ENCODE measurements around the gene BEST2. TPM values are rescaled to one million over a fixed set of nuclear protein-coding genes. Genes with fewer than 3 reads are reported as not detected.
"Not testable (repeated sequence)": the region's sequence is repeated elsewhere in the genome, so short reads cannot be mapped to it uniquely, and the experiment has no call there.

The BEST2 gene
- total RNA-seq, 1 experiment from 2014 or later, result not detected

DNA sequence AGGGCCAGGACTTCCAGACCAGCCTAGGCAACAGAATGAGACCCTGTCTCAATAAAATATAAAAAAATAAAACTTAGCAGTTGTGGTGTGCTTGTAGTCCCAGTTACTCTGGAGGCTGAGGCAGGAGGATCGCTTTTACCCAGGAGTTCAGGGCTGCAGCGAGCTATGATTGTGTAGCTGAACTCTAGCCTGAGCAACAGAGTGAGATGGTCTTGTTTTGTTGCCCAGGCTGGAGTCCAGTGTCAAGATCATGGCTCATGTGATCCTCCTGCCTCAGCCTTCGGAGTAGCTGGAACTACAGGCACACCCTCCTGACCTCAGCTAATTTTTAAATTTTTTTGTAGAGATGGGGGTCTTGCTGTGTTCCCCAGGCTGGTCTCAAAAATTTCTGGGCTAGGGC is 35.4 kb downstream of the BEST2 start:
- no peak for DNase-seq (ENCODE audit: low read depth)

DNA sequence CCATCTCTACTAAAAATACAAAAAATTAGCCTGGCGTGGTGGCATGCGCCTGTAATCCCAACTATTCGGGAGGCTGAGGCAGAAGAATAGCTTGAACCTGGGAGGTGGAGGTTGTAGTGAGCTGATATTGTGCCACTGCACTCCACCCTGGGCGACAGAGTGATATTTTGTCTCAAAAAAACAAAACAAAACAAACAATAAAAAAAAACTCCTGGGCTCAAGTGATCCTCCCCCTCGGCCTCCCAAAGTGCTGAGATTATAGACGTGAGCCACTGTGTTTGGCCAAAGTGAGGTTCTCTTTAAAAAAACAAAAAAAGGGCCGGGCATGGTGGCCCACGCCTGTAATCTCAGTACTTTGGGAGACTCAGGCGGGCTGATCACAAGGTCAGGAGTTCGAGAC is 35.9 kb downstream of the BEST2 start:
- no peak for DNase-seq (ENCODE audit: low read depth)

DNA sequence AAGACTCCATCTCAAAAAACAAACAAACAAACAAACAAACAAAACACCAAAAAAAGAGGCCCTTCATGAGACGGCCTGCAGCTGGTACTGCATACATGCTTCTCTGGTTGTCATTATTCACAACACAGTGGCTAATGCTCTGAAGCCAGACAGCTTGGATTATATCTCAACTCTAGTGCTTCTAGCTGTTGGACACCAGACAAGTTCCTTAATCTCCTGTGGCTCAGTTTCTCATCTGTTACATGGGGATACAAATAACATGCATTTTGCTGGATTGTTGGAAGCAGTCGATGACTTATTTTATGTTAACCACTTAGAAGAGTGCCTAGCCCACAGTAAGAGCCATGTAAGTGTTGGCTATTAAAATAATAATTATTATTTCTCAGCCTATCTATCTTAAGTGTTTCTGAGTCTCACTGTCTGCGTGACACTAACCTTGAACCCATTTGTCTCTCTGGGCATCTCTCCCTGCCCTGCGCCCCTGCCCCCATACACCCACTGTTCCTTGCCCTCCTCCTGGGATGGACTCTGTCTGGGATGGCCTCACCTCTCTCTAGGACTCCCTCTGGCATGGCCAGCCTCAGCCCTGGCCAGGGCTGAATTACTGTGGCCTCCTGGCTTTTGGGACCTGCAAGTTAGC is 36.6 kb downstream of the BEST2 start:
- DNase-seq (ENCODE audit: low read depth), result no peak

- DNase-seq (ENCODE audit: low read depth), result peak; percentile 80
These were observed 37.1 kb downstream of the BEST2 start for GRCh38 chr19:12788682-12789097.

- no peak for DNase-seq (ENCODE audit: low read depth)
These were observed 37.7 kb downstream of the BEST2 start for GRCh38 chr19:12789098-12789903.

GRCh38 chr19:12789904-12790619 is 38.5 kb downstream of the BEST2 start:
- peak; percentile 96 for DNase-seq (ENCODE audit: low read depth)

DNA sequence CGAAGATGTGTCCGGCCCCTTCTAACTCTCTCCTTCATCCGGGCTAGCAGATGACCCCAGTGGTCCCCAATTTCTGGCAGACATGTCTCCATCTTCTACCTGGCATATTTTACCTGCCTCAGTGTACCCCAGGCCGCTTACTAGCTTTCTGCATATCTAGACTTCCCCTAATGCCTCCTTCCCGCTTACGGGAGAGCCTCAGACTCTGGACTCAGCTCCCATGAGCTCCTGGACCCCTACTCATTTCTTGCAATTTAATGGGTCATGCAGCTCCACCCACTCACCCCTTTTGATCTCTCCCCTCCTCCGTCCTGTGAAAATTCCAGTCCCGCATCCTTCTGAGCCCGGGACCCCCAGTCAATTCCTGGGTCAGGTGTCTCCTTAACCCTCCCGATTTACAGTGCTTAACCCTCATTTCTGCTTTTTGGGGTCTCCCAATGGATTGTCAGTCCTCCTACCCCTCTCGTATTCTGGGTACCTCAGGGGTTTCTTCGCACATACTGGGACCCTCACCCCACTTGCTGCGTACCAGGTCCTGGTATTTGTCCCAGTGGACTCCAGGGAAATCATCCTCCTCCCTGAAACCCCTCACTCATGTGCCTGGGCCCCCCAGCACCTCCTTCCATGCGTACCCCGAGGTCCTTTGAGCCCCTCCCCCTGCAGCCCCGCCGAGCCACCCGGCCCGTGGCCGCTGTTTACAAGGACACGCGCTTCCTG is 39.2 kb downstream of the BEST2 start:
- no peak for DNase-seq (ENCODE audit: low read depth)

DNA sequence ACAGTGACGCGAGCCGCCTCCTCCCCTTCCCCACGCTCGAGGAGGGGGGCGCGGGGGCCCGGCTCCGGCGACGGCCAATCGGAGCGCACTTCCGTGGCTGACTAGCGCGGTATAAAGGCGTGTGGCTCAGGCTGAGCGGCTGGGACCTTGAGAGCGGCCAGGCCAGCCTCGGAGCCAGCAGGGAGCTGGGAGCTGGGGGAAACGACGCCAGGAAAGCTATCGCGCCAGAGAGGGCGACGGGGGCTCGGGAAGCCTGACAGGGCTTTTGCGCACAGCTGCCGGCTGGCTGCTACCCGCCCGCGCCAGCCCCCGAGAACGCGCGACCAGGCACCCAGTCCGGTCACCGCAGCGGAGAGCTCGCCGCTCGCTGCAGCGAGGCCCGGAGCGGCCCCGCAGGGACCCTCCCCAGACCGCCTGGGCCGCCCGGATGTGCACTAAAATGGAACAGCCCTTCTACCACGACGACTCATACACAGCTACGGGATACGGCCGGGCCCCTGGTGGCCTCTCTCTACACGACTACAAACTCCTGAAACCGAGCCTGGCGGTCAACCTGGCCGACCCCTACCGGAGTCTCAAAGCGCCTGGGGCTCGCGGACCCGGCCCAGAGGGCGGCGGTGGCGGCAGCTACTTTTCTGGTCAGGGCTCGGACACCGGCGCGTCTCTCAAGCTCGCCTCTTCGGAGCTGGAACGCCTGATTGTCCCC is 39.9 kb downstream of the BEST2 start, which contains the start of gene JUNB:
Gene JUNB, plus strand, starts transcription at position 142 of the 706 bp plus-strand sequence. Its CDS starts 286 bp downstream, at position 428.
- DNase-seq (ENCODE audit: low read depth), result peak; percentile 96

- peak; percentile 68 for DNase-seq (ENCODE audit: low read depth)
These were observed 40.7 kb downstream of the BEST2 start for GRCh38 chr19:12792051-12792852.

GRCh38 chr19:12792853-12793289 is 41.3 kb downstream of the BEST2 start:
- no peak for DNase-seq (ENCODE audit: low read depth)

DNA sequence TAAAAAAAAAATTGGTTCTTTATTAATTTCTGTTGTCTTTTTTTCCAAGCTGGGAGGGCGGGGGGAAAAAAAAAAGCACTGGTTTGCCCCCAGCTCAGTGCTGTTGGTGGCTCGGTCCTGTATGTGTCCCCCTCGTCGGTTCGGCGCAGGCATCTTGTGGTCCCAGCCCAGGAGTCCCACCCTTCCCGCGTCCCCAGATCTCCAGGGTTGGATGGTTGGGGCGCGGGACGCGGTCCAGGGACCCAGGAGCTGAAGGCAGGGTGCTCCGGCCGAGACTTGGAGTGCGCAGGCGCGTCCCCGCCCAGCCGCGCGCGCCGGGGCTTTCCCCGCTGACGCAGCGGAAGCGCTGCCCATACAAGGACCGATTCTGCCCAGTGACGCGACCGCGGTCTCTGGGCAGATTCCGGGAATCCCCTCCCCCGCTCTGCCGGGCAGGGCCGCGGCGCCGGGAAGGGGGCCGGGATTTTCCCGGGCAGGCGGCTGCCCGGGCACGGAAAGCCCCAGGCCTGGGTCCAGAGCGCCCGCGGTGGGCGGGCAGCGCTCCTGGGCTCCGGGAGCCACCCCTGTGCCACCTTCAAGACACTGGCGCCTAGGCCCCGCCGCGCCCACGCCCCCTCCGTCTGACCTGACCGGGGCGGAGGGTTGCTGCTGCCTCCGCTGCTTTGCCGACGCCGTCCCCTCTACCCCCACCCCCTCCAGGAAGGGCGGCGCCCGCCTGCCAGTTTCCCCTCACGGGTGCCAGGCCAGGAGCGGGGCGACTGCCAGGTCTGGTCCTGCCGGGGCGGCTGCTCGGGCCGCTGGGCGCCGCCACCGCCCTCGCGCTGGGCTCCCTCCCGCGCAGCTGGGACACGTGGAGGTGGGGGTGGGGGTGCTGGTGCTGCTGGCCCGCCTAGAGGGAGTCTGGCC is 42.0 kb downstream of the BEST2 start:
- peak; percentile 92 for DNase-seq (ENCODE audit: low read depth)

DNA sequence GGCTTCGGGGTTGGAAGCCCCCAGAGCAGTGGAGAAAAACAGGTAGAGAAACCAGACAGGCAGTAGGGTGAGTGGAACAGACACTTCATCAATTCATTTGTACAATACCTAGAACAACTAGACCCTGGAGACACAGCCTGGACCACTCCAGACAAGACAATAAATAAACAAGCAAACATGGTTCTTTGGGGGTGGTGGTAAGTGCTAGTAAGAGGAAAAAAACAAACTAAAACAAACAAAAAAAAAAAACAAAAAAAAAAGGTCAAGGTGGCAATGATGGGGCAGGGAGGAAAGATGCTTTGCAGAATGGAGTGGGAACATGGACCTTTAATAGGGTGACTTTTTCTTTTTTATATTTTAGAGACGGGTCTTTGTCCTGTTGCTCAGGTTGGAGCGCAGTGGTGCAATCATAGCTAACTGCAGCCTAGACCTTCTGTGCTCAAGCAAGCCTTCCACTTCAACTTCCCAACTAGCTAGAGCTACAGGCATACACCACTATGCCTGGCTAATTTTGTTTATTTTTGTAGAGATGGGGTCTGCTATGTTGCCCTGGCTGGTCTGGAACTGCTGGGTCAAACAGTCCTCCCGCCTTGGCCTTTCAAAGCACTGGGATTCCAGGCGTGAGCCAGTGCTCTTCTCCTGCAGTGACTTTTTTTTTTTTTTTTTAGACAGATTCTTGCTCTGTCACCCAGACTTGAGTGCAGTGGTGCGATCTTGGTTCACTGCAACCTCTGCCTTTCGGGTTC is 42.8 kb downstream of the BEST2 start:
- DNase-seq (ENCODE audit: low read depth), result peak; percentile 46

DNA sequence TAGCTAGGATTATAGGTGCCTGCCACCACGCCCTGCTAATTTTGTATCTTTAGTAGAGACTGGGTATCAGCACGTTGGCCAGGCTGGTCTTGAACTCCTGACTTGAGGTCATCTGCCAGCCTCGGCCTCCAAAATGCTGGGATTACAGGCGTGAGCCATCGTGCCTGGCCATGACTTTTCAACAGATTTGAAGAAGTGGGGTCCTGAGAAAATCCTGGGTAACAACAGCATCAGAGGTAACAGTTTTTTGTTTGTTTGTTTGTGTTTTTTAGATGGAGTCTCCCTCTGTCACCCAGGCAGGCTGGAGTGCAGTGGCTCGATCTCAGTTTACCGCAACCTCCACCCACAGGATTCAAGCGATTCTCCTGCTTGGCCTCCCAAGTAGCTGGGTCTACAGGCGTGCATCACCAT is 43.4 kb downstream of the BEST2 start:
- DNase-seq (ENCODE audit: low read depth), result no peak

DNA sequence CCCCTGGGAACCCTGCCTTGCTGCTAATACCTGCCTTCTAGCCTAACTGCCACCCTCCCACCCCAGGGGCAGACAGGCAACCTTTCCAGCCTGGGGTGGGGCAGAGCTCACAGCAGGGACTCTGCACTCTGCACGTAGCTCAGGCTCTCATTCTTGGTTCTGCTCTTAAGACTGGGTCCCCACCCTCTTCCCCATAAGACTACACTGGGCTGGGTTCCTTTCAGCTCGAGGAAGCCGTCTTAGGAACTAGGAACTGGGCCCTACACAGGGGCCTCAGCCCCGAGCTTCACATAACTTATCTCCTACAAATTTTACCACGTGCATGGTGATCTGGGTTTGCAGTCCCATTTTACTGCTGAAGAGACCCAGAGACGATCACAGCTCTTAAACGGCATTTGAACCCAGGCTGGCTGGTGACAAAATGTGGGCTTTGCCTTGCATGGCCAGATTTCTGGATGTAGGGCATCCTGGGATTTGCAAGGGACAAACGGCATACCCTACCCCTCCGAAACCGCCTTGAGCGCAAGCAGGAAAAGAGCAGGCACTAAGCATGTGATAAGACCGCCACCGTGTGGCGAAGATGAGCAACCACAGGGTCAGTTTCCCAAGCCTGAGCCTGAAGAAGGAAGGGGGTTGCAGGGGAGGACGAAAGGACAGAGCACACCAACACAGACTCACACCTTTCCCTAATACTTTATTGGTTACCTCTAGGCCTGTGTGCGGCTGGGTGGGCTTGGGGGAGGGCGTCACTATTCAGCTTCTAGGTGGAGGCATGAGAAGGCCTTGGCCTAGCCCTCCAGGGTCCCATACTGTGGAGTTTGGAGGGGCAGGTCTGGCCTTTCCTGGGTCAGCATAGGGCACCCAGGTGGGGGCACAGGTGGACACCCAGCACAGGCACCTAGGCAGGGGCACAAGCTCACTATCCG is 44.8 kb downstream of the BEST2 start:
- peak; percentile 76 for DNase-seq (ENCODE audit: low read depth)

DNA sequence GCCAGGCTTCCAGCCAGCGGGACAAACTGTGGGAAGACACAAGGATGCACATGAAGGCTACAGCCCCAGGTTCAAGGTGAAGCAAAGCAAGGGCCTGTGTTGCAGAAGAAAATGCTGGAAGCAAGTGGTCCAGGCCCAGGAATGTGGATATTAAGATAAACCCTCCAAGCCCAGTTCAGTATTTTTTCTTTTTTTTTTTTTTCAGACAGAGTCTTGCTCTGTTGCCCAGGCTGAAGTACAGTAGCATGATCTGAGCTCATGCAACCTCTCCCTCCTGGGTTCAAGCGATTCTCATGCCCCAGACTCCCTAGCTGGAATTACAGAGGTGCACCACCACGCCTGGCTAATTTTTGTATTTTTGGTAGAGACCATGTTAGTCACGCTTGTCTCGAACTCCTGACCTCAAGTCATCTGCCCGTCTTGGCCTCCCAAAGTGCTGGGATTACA is 45.6 kb downstream of the BEST2 start:
- no peak for DNase-seq (ENCODE audit: low read depth)

DNA sequence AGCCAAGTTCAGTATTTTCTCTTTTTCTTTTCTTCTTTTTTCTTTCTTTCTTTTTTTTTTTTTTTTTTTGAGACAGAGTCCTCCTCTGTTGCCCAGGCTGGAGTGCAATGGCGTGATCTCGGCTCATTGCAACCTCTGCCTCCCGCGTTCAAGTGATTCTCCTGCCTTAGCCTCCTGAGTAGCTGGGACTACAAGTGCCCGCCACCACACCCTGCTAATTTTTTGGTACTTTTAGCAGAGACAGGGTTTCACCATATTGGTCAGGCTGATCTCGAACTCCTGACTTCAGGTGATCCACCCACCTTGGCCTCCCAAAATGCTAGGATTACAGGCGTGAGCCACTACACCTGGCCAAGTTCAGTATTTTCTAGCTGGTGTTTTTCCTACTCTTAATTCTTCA is 46.0 kb downstream of the BEST2 start:
- not testable (repeated sequence) for DNase-seq (ENCODE audit: low read depth)

DNA sequence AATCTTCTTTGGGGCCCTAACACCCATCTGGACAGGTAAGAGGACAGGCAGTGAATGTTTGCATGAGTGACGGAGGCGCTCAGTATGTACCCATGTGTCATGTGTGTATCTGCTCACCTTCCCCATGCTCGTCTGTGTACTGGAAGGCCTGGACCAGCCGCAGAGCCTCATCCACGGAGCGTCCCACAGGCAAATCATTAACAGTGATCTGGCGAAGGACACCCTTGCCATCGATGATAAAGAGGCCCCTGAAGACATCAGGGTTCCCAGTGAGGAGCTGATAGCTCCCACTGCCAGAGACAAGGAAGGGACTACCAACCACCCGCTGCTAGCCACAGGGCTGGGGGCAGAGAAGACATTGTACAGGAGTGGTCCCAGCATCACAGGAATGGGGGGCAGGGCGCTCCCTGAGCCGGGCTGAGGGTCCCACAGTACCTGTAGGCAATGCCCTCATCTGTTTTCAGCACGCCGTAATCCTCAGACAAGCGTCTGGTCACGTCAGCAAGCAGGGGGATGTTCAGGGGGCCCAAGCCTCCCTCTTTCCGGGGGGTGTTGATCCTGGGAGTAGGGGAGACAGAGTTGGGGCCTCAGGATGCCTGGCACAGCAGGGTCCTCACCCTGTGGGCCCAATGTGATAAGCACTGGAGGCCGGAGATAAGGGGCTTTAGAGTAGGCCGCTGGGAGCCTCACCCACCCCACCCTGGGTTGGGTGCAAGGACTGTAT is 48.3 kb downstream of the BEST2 start:
- no peak for DNase-seq (ENCODE audit: low read depth)
